NCI-H1436 (cell line): Measurements from ENCODE around the gene CREB3.

ENCODE experiments used
- DNase-seq: peaks from one replicate; lab custom pipeline; 2025; lab: John Stamatoyannopoulos, UW

Gene CREB3, protein sequence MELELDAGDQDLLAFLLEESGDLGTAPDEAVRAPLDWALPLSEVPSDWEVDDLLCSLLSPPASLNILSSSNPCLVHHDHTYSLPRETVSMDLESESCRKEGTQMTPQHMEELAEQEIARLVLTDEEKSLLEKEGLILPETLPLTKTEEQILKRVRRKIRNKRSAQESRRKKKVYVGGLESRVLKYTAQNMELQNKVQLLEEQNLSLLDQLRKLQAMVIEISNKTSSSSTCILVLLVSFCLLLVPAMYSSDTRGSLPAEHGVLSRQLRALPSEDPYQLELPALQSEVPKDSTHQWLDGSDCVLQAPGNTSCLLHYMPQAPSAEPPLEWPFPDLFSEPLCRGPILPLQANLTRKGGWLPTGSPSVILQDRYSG

DNA sequence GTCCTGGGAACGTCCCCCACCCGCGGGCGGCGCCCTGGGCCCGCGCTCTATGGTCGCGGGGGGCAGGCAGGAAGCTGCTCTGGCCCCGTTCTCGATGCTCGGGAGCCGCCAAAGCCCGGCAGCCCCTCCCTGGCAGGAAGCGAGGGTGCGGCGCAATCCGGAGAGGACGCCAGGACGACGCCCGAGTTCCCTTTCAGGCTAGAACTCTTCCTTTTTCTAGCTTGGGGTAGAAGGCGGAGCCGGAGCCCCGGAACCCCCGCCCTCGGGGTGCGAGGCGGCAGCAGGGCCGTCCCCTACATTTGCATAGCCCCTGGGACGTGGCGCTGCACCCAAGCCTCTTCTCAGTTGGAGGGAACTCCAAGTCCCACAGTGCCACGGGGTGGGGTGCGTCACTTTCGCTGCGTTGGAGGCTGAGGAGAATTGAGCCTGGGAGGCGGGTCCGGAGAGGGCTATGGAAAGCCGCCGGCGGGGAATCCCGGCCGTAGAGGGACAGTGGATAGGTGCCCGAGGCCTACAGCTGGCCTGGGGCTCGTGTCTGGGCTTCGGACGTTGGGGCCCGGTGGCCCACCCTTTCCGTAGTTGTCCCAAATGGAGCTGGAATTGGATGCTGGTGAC, at the start of gene CREB3, which contains the start of gene TLN1:
Gene CREB3 (plus strand): TSS at position 482 of the 615 bp plus-strand sequence. CDS start 107 bp downstream, at position 589.
Gene TLN1 (minus strand): TSS at position 11 of the 615 bp plus-strand sequence. CDS start 6,501 bp downstream, outside the sequence.
- DNase-seq = peak; percentile 95

DNA sequence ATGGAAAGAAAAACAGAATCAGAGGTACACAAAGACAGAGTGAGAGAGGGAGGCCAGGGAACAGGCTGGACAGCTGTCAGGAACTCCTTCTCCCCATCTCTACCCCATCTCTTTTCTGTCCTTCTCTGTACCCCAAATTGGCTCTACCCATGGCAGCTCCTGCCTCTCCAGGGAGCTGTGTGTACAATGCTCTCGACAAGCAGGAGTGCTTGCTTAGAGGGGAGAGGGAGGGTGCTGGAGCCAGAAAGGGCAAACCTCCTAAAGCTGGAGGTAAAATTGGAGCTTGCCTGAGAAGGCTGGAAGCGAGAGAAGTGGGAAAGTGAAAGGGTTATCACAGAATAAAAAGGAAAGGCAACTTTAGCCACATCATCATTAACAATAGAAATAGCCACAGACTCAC, 49.1 kb upstream of the CREB3 start:
- no peak for DNase-seq

DNA sequence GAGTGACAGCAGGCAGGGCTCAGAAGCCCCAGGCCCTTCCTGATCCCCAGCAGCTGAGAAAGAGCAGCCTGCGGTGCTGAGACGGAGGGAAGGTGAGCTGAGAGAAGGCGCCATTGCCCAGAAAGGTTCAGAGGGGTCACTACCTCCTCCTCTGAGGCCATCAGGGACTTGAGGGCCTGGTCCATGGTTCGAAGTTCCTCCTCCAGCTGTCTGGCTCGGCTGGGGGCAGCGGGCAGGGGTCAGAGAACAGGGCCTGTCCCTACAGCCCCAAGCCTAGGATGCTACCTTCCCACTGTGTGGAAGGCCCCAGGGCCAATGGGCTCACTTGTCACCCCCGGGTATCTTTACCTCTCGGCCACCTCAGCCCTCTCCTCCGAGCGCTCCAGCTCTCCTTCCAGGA, 47.5 kb upstream of the CREB3 start:
- DNase-seq = no peak

DNA sequence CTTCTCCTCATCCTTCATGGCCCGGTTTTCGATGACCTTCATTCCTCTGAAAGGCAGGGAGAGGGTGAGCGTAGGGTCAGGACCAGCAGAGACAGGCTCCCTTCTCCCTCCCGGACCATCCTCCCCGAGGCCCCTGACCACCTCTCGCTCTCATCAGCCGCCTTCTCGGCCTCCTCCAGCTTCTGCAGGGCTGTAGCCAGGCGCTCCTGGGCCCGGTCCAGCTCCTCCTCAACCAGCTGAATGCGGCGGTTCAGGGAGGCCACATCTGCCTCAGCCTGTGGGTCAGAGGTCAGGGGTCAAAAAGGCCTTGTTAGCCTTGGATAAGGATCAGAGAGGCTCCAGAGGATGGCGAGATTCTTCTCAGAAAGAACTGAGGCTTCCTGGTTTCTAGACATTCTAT, 47.0 kb upstream of the CREB3 start:
- DNase-seq = no peak

DNA sequence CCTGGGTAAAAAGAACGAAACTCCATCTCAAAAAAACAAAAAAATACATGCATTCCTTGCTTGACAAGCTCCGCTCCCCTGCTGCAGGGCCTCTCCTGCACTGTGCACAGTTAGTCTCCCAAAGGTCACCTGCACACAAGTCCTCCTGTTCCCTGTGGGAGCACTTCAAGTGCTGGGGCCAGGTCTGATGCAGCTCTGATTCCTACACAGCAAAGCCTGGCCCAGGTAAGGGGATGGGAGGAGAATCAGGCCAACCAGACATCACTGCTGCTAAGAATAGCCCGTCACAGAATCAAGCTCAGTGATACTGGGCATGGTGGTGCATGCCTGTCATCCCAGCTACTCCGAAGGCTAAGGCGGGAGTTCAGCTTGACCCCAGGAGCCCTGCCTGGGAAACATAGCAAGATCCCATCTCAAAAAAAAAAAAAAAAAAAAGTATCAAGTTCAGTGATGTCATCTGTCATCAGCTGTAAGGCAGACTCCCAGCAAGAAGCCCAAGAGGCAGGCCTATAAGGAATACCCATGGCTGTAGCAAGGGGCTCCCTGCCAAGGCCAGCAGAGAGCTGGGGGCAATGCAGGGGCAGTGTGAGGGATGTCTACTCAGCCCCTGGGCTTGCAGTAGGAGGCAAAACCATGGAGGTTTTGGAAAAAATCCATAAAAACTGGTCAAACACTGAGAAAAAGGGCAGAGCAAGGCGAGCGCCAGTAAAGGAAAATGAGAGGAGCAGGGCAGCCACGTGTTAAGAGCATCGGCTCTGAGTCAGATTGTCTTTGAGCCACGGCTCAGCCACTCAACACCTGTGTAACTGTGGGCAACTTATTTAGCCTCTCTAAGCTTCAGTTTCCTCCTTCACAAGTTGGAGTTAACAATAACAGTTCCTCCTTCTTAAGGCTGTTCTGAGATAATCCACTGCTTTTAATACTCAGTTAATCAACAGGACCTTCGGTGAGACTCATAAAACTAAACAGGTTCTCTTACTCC, 46.0 kb upstream of the CREB3 start:
- DNase-seq = no peak

DNA sequence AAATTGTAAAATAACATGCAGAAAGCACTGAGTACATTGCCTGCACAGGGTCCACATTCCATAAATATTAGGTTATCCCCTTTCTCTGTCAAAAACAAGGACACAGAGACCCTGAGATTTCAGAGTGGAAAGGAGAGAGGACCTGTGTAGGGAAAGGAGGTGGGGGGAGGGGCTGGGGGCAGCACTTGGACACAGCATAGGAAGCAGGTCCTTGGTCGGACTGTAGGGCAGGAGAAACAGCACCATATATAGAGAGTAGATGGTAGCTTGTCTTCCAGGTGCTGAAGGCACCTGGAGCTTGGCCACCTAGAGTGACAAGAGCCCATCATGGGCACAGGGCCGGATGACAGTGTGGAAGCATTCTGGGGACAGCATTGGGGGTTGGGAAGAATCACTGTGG, 45.2 kb upstream of the CREB3 start:
- DNase-seq = no peak

DNA sequence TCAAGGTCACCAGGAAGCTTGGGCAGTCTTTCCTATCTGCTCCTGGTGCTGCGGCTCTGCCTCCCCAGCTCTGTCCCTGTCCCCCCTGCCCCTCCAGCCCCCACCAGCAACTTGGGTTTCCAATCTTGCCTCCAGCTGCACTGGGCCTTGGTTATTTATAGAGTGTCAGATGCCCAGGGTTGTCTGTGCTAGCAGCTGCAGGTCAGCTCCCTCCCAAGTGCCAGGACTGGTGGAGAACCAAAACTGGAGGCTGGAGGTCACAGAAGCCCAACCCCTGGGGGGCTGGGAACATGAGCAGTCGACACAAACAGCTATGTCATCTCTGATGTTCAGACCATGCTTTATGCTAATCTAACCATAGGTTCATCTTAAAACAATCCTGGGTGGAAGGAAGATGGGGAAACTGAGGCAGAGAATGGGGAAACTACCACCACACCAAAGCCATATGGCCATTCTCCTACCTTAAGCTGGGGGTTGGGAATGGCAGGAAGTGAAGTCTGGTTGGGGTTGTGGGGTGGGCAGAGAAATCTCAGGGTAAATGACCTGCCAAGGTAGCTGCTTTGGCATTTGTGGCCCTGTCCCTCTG, 44.4 kb upstream of the CREB3 start:
- DNase-seq = no peak

DNA sequence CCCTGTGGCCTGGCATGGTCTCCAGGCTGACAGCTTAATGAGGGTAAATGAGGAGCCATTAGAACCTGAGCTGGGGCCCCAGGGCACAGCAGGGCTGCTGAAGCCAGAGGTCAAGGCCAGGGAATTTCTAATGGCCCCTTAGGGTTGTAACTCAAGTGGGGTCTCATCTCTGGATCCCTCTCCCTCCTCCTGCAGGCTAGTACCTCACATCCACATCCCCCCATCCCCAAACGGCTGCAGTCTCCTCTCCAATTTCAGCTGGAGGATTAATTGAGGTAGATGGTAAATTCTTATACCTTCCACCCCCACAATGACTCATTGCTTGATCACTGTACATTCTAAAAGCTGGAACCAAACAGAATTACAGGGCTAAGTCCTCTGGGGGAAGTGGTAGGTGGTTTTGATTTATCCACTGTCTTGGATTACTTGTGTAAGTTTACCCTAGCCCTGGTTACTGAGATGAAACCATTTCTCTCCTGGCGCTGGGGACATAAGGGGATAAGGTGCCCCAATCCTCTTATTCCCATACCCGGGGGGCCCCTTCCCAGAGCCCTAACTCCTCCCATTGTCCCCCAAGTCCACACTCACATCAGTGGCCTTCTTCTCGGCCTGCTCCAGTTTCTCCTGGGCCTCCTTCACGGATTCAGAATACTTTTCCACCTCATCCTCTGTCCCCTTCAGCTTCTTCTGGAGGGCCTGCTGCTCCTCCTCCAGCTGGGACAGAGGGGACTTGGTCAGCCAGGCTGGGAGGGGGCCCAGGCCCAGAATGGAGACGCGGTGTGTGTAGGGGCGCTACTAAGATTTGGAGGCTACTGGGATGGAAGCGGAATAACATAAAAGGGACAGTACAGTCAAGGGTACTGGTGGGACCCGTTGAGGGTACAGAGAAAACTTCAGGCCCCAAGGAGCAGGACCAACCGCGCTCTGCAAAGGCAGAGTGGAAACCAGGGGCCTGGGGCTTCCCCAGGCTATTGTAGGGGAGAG, 43.6 kb upstream of the CREB3 start:
- no peak for DNase-seq

DNA sequence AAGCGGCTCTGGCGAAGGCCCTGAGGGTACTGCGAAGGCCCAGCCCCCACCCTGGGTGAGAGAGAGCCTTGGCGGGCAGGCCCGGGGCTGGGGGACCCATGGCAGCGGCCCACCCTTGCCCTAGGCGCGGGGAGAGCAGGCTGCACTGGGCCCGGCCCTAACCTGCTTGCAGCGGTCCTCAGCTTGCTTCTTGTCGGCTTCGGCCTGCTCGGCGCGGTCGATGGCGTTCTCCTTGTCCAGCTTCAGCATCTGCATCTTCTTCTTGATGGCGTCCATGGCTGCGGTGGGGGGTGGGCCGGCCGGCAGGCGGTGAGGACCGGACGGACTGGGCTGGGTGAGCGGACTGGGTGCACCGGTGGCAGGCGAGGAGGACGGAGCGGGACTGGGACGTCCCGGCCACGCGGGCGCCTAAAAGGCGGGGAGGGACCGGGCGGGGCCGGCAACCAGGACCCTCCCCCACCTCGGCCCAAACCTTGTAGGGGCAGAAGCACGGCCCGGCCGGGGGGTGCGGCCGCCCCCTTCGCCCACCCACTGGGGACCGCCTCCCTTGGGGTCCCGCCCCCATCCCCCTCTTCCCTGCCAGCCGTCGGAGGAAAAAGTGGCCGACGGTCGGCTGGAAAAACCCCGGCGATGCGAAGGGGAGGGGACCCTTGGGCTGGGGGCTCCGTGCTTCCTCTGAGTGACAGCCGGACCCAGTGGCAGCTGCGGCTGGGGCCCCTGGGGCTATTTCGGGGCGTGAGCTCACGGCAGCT, 42.7 kb upstream of the CREB3 start, which contains the start of gene TPM2:
Gene TPM2 (minus strand): TSS at position 384 of the 752 bp plus-strand sequence. CDS start 108 bp downstream, at position 276.
- DNase-seq = no peak

DNA sequence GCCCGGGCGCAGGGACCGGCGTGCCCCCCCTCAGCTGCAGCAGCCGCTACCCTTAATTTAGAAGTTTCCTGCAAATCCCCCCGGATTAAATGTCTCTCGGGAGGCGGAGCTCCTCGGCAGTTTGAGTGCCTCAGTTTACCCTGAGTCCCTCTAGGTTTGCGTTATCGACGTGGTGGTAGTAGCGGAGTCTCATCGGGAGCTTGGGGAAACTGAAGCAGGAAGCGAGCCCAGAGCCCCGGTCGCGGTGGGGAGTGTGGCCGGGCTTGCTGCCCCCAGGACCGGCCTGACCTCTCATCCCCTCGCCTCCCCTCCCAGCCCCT, 42.2 kb upstream of the CREB3 start:
- no peak for DNase-seq

DNA sequence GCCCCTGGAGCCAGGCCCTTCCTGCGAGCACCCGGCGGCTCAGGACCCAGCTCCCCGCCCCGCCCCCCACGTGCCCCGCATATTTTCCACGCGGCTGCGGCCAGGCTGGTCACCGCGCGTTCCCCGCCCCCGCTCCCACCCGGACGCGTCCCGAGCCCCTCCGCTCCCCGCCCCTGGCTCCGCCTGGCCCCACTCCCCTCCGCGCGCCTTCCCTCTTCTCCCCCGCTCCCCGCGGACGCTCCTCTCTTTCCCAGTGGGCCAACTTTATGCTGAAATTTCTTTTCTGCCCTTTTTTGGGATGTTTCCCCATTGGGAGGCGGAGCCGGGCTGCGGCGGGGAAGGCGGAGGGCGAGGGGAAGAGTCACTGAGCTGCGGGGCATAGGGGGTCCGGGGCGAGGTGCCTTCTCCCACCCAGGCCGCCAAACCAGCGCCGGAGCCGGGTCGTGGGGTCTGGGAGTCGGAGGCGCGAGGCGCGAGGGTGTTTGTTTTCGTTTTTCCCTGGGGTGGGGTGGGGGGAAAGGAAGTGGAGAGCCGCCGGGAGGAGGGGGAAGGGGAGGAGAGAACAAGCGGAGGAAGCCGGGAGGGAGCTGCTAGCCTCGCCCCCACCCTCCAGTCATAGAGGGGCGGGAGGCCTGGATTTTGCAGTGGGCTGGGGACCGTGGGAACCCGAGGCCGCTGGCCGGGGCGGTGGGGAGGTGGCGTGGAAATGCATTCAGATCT, 41.7 kb upstream of the CREB3 start:
- DNase-seq = no peak

DNA sequence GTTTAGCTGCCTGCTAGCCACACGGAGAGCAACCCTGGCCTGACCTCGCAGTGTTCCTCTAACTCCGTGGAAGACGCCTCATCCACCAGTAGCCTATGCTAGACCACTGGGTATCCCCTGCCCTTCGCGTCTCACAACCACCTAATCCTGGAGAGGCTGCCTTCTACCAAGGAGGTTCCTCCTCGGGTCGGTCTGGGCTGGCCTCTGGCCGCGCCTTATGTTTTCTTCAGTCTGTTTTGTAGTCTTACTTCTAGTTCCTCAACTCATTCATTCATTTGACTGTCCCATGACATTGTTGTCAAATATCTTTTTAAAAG, 41.2 kb upstream of the CREB3 start:
- DNase-seq = no peak

DNA sequence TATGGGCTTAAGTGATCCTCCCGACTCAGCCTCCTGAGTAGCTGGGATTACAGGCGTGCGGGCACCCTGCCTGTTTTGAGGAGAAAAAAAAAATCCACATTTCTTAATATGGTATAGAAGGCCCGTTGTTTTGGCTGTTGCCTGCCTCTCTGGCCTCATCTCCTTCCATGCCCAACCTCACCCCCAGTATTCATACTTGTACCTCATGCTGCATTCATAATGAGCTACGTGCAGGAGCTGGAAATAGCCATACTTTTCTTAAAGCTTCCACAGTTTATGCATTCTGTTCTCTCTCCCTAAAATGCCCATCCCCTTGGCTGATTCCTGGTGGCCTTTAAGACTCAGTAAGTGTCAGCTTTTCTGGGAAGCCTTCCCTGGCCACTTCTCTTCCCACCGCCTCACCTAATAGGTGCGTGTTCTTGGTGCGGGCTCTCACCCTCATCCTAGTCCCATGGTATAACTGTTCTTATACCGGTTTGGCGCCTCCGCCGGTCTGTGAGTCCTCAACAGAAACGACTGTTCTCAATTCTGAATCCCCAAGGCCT, 40.6 kb upstream of the CREB3 start:
- DNase-seq = no peak

DNA sequence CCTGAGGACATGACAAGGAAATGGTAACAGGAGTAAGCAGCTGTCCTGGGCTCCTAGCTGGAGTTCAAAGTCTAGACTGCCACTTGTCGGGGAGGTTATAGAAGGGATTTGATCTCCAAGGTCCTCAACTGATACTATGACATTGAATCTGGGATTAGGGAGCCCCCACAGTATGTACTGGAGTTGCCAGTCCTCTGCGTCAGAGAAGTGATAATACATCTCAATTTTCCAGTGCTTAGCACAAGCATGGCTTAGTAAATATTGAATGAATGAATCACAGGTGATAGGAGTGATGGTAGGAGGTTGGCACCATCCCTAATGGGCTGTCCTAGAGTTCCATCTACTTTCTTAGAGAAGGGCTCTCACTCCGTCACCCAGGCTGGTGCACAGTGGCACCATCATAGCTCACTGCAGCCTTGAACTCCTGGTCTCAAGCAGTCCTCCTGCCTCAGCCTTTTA, 36.5 kb upstream of the CREB3 start:
- DNase-seq = no peak

DNA sequence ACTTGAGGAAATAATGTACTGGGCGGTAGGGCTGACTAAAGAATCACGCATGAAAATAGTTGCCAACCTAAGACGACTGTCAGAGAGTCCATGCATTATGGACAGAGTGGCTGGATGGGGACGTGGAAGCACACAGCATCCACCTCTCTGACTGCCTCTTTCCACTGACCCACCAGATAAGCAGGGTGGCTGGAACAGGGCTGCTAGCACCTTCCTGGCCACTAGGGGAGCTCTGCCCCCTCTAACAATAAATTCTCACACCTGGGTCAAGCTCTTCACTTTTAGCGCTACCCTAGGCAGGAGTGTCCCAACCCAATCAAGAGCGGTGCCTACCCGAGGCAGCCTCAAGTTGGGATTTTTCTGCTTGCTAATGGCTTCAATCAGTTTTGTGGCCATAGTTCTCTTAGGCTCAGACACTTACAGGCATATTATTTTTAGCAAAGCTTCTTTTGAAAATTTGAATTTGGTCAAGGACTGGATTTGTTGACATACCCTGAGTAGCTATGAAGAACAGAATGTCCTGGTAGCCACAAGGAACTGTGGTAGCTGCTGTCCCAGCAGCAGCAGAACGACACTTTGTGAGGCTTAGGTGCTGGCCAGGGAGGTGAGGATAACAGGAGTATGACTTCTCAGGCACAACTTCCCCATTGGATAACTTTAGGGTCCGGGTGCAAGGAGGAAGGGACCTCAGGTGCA, 35.8 kb upstream of the CREB3 start:
- peak; percentile 29 for DNase-seq

DNA sequence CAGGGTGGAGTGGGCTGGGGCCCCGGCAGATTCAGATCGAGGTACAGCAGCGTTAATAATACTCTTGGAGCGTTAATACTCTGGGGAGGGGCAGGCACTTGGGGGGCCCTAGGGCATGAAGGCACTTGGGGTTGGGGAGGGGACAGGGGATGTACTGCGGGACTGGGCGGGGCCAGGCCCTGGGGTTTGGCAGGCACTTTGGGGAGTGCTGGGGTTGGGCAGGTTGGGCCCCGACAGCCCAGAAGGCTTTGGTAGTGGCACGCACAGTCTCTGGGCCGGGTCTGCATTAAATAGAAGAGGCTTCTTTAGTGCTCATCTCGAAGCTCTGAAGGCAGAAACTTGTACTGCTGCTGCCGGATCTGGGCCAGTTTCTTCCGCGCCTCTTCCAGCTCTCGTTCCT, 35.0 kb upstream of the CREB3 start:
- no peak for DNase-seq

DNA sequence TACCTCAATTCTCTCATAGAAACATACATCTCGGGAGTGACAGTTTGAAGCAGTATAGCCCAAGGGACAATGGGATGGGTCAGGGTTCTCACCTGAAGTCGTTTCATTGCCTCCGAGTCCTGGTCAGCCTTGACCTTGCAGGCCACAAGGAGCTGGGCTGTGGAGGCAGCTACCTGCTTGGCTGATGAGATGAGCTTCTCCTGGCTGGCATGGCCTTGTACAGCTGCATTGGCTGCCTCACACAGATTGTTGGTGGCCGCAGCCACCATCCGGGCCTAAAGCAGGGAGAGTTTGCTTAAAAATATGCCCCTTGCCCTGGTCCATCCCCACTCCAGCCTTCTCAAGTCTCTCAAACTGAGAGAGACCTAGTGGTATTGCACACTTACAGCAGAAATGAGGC, 34.2 kb upstream of the CREB3 start:
- DNase-seq = no peak

DNA sequence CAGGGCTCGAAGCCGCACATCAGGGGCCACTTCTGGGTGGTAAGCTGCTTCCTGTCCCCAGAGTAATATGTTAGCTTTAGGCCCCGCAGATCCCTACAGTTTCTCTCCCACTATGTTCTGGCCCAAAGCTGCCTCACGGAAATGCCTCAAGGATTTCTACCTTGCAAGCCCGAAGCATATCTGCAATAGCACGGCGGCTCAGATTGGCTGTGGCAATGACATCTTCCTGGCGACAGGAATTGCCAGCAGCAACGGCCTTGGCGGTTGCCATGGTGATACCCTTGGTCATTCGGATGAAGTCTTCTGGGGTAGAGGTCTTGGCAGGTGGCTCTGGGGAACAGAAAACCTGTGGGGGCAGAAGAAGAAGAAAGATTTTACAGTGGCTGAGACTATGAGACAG, 32.4 kb upstream of the CREB3 start:
- DNase-seq = no peak

DNA sequence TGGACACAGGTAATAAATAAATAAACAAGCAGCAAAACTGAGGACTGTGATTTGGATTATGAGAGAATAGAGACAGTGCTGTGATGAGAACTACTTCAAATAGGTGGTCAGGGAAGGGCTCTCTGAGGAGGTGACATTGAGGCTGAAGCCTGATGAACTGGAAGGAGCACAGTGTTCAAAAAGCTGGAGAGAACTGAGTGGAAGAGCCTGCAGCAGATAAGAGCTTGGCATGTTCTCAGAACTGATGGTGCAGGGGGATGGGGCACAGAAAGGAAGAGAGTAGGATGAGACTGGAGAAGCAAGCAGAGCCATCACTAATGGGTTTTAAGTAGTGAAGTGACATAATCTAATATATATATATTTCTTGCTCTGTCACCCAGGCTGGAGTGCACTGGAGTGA, 31.5 kb upstream of the CREB3 start:
- no peak for DNase-seq
